Astrocyte of the cerebellum (primary cell): ENCODE measurements around the gene MSX1.

Source experiments
- DNase-seq: peaks from one replicate; pipeline ENCODE4 v3.0.0-alpha.2; 2011; ENCODE audit warnings: low read depth
- H3K4me3 ChIP-seq: 2 replicates; pipeline ENCODE4 v1.5.1; 2011; ENCODE audit warnings: mild to moderate bottlenecking, low read depth, low read length, moderate library complexity
- CTCF ChIP-seq: IDR thresholded peaks from 2 replicates; pipeline ENCODE4 v1.5.1; 2012; ENCODE audit warnings: low read length, low read depth, moderate library complexity, mild to moderate bottlenecking; ENCODE audit errors: missing control alignments
- in situ Hi-C: cut with HindIII; loops from 2 replicates; pipeline ENCODE4 v1.10.0; 2017; ENCODE audit warnings: low sequenced_read_pairs

Gene MSX1

GRCh38 chr4:4868758-4869723 lies 9.6 kb downstream of the MSX1 start:
- in situ Hi-C loops: no loop called here
- no peak for DNase-seq
- H3K4me3 ChIP-seq: no peak overlapping the region
- TF ChIP-seq CTCF: no peak

- DNase-seq: no peak
- in situ Hi-C loops: loop anchor here (10.0 kb wide), 1 partner anchor 205 kb away; no protein-coding TSS in a partner anchor
- TF ChIP-seq CTCF: no peak
- no peak overlapping the region for H3K4me3 ChIP-seq
These were observed 10.5 kb downstream of the MSX1 start for GRCh38 chr4:4869731-4870571.

GRCh38 chr4:4870576-4871241 lies 11.2 kb downstream of the MSX1 start:
- in situ Hi-C loops: loop anchor here (10.0 kb wide), 1 partner anchor 206 kb away; no protein-coding TSS in a partner anchor
- DNase-seq: no peak
- no peak overlapping the region for H3K4me3 ChIP-seq
- TF ChIP-seq CTCF: no peak

- no peak overlapping the region for H3K4me3 ChIP-seq
- TF ChIP-seq CTCF: no peak
- in situ Hi-C loops: loop anchor here (10.0 kb wide), 1 partner anchor 206 kb away; no protein-coding TSS in a partner anchor
- no peak for DNase-seq
These were observed 11.7 kb downstream of the MSX1 start for GRCh38 chr4:4871242-4871572.

GRCh38 chr4:4871573-4872313 lies 12.3 kb downstream of the MSX1 start:
- no peak for DNase-seq
- no peak overlapping the region for H3K4me3 ChIP-seq
- no peak for TF ChIP-seq CTCF
- in situ Hi-C loops: loop anchor here (10.0 kb wide), 1 partner anchor 207 kb away; no protein-coding TSS in a partner anchor
